Transverse colon (tissue), 4 donors: Measurements from ENCODE around the gene WIZ.

Source experiments
- CTCF ChIP-seq, 5 experiments: fragments of 200-600 bp in 3 of 5; fragments of 450-650 bp in 2 of 5; sonication (generic) in 3 of 5; IDR thresholded peaks; 1 replicate in 2 of 5; 2 replicates in 3 of 5; pipeline ENCODE4 v1.5.1; 2016 to 2017; ENCODE audit warnings: antibody characterized with exemption in 5 of 5, inconsistent platforms in 3 of 5, mild to moderate bottlenecking in 2 of 5, moderate library complexity in 1 of 5
- EP300 ChIP-seq: sonication (generic); formaldehyde crosslinking; IDR thresholded peaks from one replicate; pipeline ENCODE4 v1.6.1; 2017; ENCODE audit warnings: antibody characterized with exemption, low read depth
- POLR2A ChIP-seq: fragments of 450-650 bp; IDR thresholded peaks from one replicate; pipeline ENCODE4 v1.6.1; 2016; ENCODE audit warnings: antibody characterized with exemption, mild to moderate bottlenecking, moderate library complexity
- POLR2AphosphoS5 ChIP-seq, 3 donors: sonication (generic); formaldehyde crosslinking; IDR thresholded peaks; one replicate each; pipeline ENCODE4 v1.6.1; 2016; ENCODE audit warnings: antibody characterized with exemption in 3 of 3

- TF ChIP-seq CTCF (IDR thresholded peaks at IDR 0.05) (no peak), EP300 (no peak), POLR2A (no peak), POLR2AphosphoS5 (IDR thresholded peaks at IDR 0.05) (no peak)
Observed at GRCh38 chr19:15461694-15462093, 11.9 kb upstream of the WIZ start.
